ENCODE data around the gene CNIH2. TPM values are rescaled to one million over a fixed set of nuclear protein-coding genes. Genes with fewer than 3 reads are reported as not detected.

Gene CNIH2
- total RNA-seq, 1 donor from 2014 or later, result 12.2 TPM

GRCh38 chr11:66292543-66293332 is 14.8 kb downstream of the CNIH2 start:
- peak overlapping the region; percentile 54 for H3K4me2 ChIP-seq (ENCODE audit: low read length)
- peaks cover 6% of the 10 kb centered on the region for H3K36me3 Mint-ChIP-seq (ENCODE audit: low read depth, unreplicated experiment)
- H3K4me3 ChIP-seq (ENCODE audit: insufficient read depth, low read depth, low read length), result no peak overlapping the region

GRCh38 chr11:66293352-66293751 is 15.4 kb downstream of the CNIH2 start:
- Histone ChIP-seq H3K4me2 (ENCODE audit: low read length) (no peak overlapping the region), H3K27ac (ENCODE audit: low read depth, low read length) (no peak overlapping the region), H4K20me1 (ENCODE audit: insufficient read depth, low read length) (no peaks in the 10 kb centered on the region), H3K9ac (ENCODE audit: low read length) (no peak overlapping the region), H3K79me2 (ENCODE audit: insufficient read depth, low read length) (peaks cover 4% of the 10 kb centered on the region), H3K9me3 (ENCODE audit: insufficient read depth, low read depth, low read length) (no peaks in the 10 kb centered on the region), H3K27me3 (ENCODE audit: insufficient read depth, low read length) (peaks cover 31% of the 10 kb centered on the region), H3K4me1 (ENCODE audit: insufficient read depth, low read length) (peaks cover 6% of the 10 kb centered on the region), H2AFZ (ENCODE audit: low read depth, low read length) (no peak overlapping the region), H3K4me3 (ENCODE audit: insufficient read depth, low read depth, low read length) (no peak overlapping the region), H3K36me3 (ENCODE audit: insufficient read depth, low read length) (no peaks in the 10 kb centered on the region)
- FAIRE-seq (no peak), DNase-seq (ENCODE audit: low read depth) (no peak)
- Mint-ChIP-seq H3K4me1 (ENCODE audit: low read depth, unreplicated experiment) (peaks cover 10% of the 10 kb centered on the region), H3K27me3 (ENCODE audit: low read depth, unreplicated experiment) (peaks cover 36% of the 10 kb centered on the region), H3K27ac (ENCODE audit: unreplicated experiment) (peak overlapping the region; percentile 26), H3K9me3 (ENCODE audit: unreplicated experiment) (no peaks in the 10 kb centered on the region), H3K4me3 (ENCODE audit: unreplicated experiment) (no peak overlapping the region), H3K36me3 (ENCODE audit: low read depth, unreplicated experiment) (peaks cover 6% of the 10 kb centered on the region)
- TF ChIP-seq EZH2 (IDR thresholded peaks at IDR 0.05; ENCODE audit: insufficient read depth, low read length) (no peak), CTCF (IDR thresholded peaks at IDR 0.05; ENCODE audit: insufficient read depth, low read depth, low read length) (no peak)

More at GRCh38 chr11:66292543-66293332, 14.8 kb downstream of the CNIH2 start:
- H3K36me3 ChIP-seq (ENCODE audit: insufficient read depth, low read length), result no peaks in the 10 kb centered on the region
- H3K9ac ChIP-seq (ENCODE audit: low read length), result no peak overlapping the region
- DNase-seq (ENCODE audit: low read depth) (no peak), FAIRE-seq (no peak)
- H3K27ac Mint-ChIP-seq (ENCODE audit: unreplicated experiment), result no peak overlapping the region
- H3K27ac ChIP-seq (ENCODE audit: low read depth, low read length), result no peak overlapping the region
- peaks cover 36% of the 10 kb centered on the region for H3K27me3 Mint-ChIP-seq (ENCODE audit: low read depth, unreplicated experiment)
- H4K20me1 ChIP-seq (ENCODE audit: insufficient read depth, low read length), result no peaks in the 10 kb centered on the region
- H3K9me3 Mint-ChIP-seq (ENCODE audit: unreplicated experiment), result no peaks in the 10 kb centered on the region
- peaks cover 10% of the 10 kb centered on the region for H3K4me1 Mint-ChIP-seq (ENCODE audit: low read depth, unreplicated experiment)
- H2AFZ ChIP-seq (ENCODE audit: low read depth, low read length), result no peak overlapping the region
- peaks cover 10% of the 10 kb centered on the region for H3K79me2 ChIP-seq (ENCODE audit: insufficient read depth, low read length)
- no peaks in the 10 kb centered on the region for H3K9me3 ChIP-seq (ENCODE audit: insufficient read depth, low read depth, low read length)
- TF ChIP-seq EZH2 (IDR thresholded peaks at IDR 0.05; ENCODE audit: insufficient read depth, low read length) (peak; percentile 12), CTCF (IDR thresholded peaks at IDR 0.05; ENCODE audit: insufficient read depth, low read depth, low read length) (no peak)
- peak overlapping the region; percentile 80 for H3K4me3 Mint-ChIP-seq (ENCODE audit: unreplicated experiment)
- H3K27me3 ChIP-seq (ENCODE audit: insufficient read depth, low read length), result peaks cover 31% of the 10 kb centered on the region
- peaks cover 12% of the 10 kb centered on the region for H3K4me1 ChIP-seq (ENCODE audit: insufficient read depth, low read length)
